Cerebellar nuclear complex (tissue), 1 donor: Measurements from ENCODE around the gene UCHL1.
"Not testable (repeated sequence)": the region's sequence is repeated elsewhere in the genome, so short reads cannot be mapped to it uniquely, and the experiment has no call there.

Experiments
- DNase-seq, 2 experiments: peaks; one replicate each; lab custom pipeline; 2025; lab: John Stamatoyannopoulos, UW

The UCHL1 gene

GRCh38 chr4:41236508-41236907, 20.2 kb upstream of the UCHL1 start:
- DNase-seq = no peak

GRCh38 chr4:41241919-41242318, 14.8 kb upstream of the UCHL1 start:
- DNase-seq = no peak

GRCh38 chr4:41245983-41246382, 10.7 kb upstream of the UCHL1 start:
- DNase-seq = no peak

GRCh38 chr4:41256131-41256739, 493 bp upstream of the UCHL1 start:
- DNase-seq = no peak

GRCh38 chr4:41257257-41257901, 651 bp downstream of the UCHL1 start:
- no peak for DNase-seq

- no peak for DNase-seq
These were observed 1.2 kb downstream of the UCHL1 start for GRCh38 chr4:41257906-41258305.

GRCh38 chr4:41258783-41259182, 2.1 kb downstream of the UCHL1 start:
- DNase-seq = peak in 1 of 2 experiments; percentile 3

GRCh38 chr4:41260116-41260733, 3.5 kb downstream of the UCHL1 start:
- DNase-seq = no peak

- no peak for DNase-seq
These were observed 5.5 kb downstream of the UCHL1 start for GRCh38 chr4:41262198-41262597.

- DNase-seq = no peak
These were observed 7.5 kb downstream of the UCHL1 start for GRCh38 chr4:41264212-41264611.

GRCh38 chr4:41267997-41268396, 11.3 kb downstream of the UCHL1 start:
- DNase-seq = no peak

- no peak for DNase-seq
These were observed 12.2 kb downstream of the UCHL1 start for GRCh38 chr4:41268721-41269517.

- no peak for DNase-seq
These were observed 13.0 kb downstream of the UCHL1 start for GRCh38 chr4:41269682-41270081.

GRCh38 chr4:41275931-41276330, 19.2 kb downstream of the UCHL1 start:
- not testable (repeated sequence) for DNase-seq

- DNase-seq = no peak
These were observed 23.3 kb downstream of the UCHL1 start for GRCh38 chr4:41280010-41280409.

GRCh38 chr4:41281038-41281634, 24.4 kb downstream of the UCHL1 start:
- DNase-seq = peak in 1 of 2 experiments; percentile 39

GRCh38 chr4:41282366-41282765, 25.6 kb downstream of the UCHL1 start:
- DNase-seq = no peak

GRCh38 chr4:41285202-41285863, 28.6 kb downstream of the UCHL1 start:
- DNase-seq = no peak

GRCh38 chr4:41285864-41286235, 29.1 kb downstream of the UCHL1 start:
- no peak for DNase-seq

- DNase-seq = no peak
These were observed 30.3 kb downstream of the UCHL1 start for GRCh38 chr4:41287005-41287404.

- DNase-seq = no peak
These were observed 31.1 kb downstream of the UCHL1 start for GRCh38 chr4:41287852-41288251.

GRCh38 chr4:41288254-41288653, 31.5 kb downstream of the UCHL1 start:
- DNase-seq = no peak
